Esophagus (tissue), 2 donors: ENCODE data around the gene HS1BP3. TPM values are rescaled to one million over a fixed set of nuclear protein-coding genes. Genes with fewer than 3 reads are reported as not detected.
A peak's percentile ranks its signal among the peaks of the same experiment; 100 is the strongest.

ENCODE experiments used
- H3K27ac ChIP-seq, 2 donors: one replicate each; pipeline ENCODE4 v1.5.1; 2013; ENCODE audit warnings: low read depth in 2 of 2, mild to moderate bottlenecking in 2 of 2, inconsistent platforms in 1 of 2, low read length in 1 of 2, moderate library complexity in 1 of 2
- H3K27me3 ChIP-seq, 2 donors: one replicate each; pipeline ENCODE4 v1.6.1; 2013; ENCODE audit warnings: low read length in 2 of 2, control low read depth in 1 of 2, mild to moderate bottlenecking in 1 of 2; ENCODE audit not compliant: insufficient read depth in 2 of 2, control insufficient read depth in 1 of 2
- H3K36me3 ChIP-seq, 2 donors: one replicate each; pipeline ENCODE4 v1.6.1; 2013; ENCODE audit warnings: low read length in 1 of 2; ENCODE audit not compliant: control insufficient read depth in 2 of 2, insufficient read depth in 2 of 2
- H3K4me1 ChIP-seq, 2 donors: one replicate each; pipeline ENCODE4 v1.6.1; 2013; ENCODE audit warnings: low read length in 1 of 2; ENCODE audit not compliant: control insufficient read depth in 2 of 2, insufficient read depth in 2 of 2
- H3K4me3 ChIP-seq, 2 donors: one replicate each; pipeline ENCODE4 v1.5.1; 2013; ENCODE audit warnings: low read length in 2 of 2, mild to moderate bottlenecking in 2 of 2, low read depth in 1 of 2, moderate library complexity in 1 of 2
- H3K9me3 ChIP-seq, 2 donors: one replicate each; pipeline ENCODE4 v1.6.1; 2013; ENCODE audit warnings: mild to moderate bottlenecking in 2 of 2, low read depth in 1 of 2, low read length in 1 of 2, moderate library complexity in 1 of 2; ENCODE audit not compliant: control insufficient read depth in 2 of 2, insufficient read depth in 1 of 2
- WGBS, 2 donors: extraction: QIAGEN DNeasy Blood & Tissue Kit; methylation state at CpG; one replicate each; pipeline ENCODE4 v1.1.7; 2013; 5-methylcytosine and 5-hydroxymethylcytosine counted together
- polyA plus RNA-seq, 2 donors: library from polyadenylated mRNA; stranded (reverse); fragments of 200-250 nt; gene quantifications; one replicate each; pipeline ENCODE4 v1.2.3, GENCODE V29; 2013
- donor health status: healthy with polysubstance abuse.
- donor health status: Bipolar disorder and iron deficiency.

HS1BP3 gene
- polyA plus RNA-seq, 2 donors, result 12.2 to 13.4 TPM

- H3K9me3 ChIP-seq, result no peaks in the 10 kb centered on the region
- peaks cover 1 to 9% of the 10 kb centered on the region in 2 donors for H3K4me1 ChIP-seq
- no peak overlapping the region for H3K4me3 ChIP-seq
- H3K27ac ChIP-seq, result peak overlapping the region; percentile 29 to 72
- WGBS, 2 donors, result 34 to 49% methylated on average over 7 of the region's 7 CpGs
- H3K36me3 ChIP-seq, result no peaks in the 10 kb centered on the region
- H3K27me3 ChIP-seq, result no peaks in the 10 kb centered on the region
Measured at GRCh38 chr2:20609349-20609994, 41.4 kb downstream of the HS1BP3 start.

- WGBS, 2 donors, result 65 to 84% methylated on average over 7 of the region's 7 CpGs
- no peaks in the 10 kb centered on the region for H3K9me3 ChIP-seq
- peak overlapping the region; percentile 29 to 72 for H3K27ac ChIP-seq
- no peak overlapping the region for H3K4me3 ChIP-seq
- H3K36me3 ChIP-seq, result no peaks in the 10 kb centered on the region
- no peaks in the 10 kb centered on the region for H3K27me3 ChIP-seq
- peaks cover 3 to 9% of the 10 kb centered on the region in 2 donors for H3K4me1 ChIP-seq
Measured at GRCh38 chr2:20608666-20609348, 42.1 kb downstream of the HS1BP3 start.

- Histone ChIP-seq H3K4me3 (no peak overlapping the region), H3K9me3 (no peaks in the 10 kb centered on the region), H3K36me3 (no peaks in the 10 kb centered on the region), H3K27me3 (no peaks in the 10 kb centered on the region), H3K4me1 (peaks cover 3 to 6% of the 10 kb centered on the region in 2 donors), H3K27ac (no peak overlapping the region)
- 88 to 89% methylated on average over 2 of the region's 2 CpGs for WGBS, 2 donors
Measured at GRCh38 chr2:20607446-20607845, 43.5 kb downstream of the HS1BP3 start.

- no peaks in the 10 kb centered on the region for H3K27me3 ChIP-seq
- WGBS, 2 donors, result 68 to 71% methylated on average over 3 of the region's 3 CpGs
- H3K36me3 ChIP-seq, result no peaks in the 10 kb centered on the region
- H3K4me3 ChIP-seq, result no peak overlapping the region
- no peaks in the 10 kb centered on the region for H3K9me3 ChIP-seq
- H3K27ac ChIP-seq, result no peak overlapping the region
- peaks cover 3 to 4% of the 10 kb centered on the region in 2 donors for H3K4me1 ChIP-seq
Measured at GRCh38 chr2:20606198-20606597, 44.7 kb downstream of the HS1BP3 start.

GRCh38 chr2:20604951-20605381 lies 45.9 kb downstream of the HS1BP3 start:
- H3K4me1 ChIP-seq, result peaks cover 4 to 5% of the 10 kb centered on the region in 2 donors
- H3K9me3 ChIP-seq, result no peaks in the 10 kb centered on the region
- H3K4me3 ChIP-seq, result no peak overlapping the region
- H3K27ac ChIP-seq, result peak overlapping the region; percentile 69 to 76
- no peaks in the 10 kb centered on the region for H3K27me3 ChIP-seq
- WGBS, 2 donors, result 32 to 46% methylated on average over 5 of the region's 5 CpGs
- no peaks in the 10 kb centered on the region for H3K36me3 ChIP-seq

- Histone ChIP-seq H3K36me3 (no peaks in the 10 kb centered on the region), H3K27ac (peak overlapping the region; percentile 66 to 69), H3K4me3 (no peak overlapping the region), H3K4me1 (peaks cover 2 to 5% of the 10 kb centered on the region in 2 donors), H3K27me3 (no peaks in the 10 kb centered on the region), H3K9me3 (no peaks in the 10 kb centered on the region)
- 55 to 66% methylated on average over 7 of the region's 7 CpGs for WGBS, 2 donors
Measured at GRCh38 chr2:20604401-20604911, 46.4 kb downstream of the HS1BP3 start.

- Histone ChIP-seq H3K27ac (no peak overlapping the region), H3K9me3 (no peaks in the 10 kb centered on the region), H3K36me3 (no peaks in the 10 kb centered on the region), H3K27me3 (no peaks in the 10 kb centered on the region), H3K4me3 (no peak overlapping the region), H3K4me1 (peaks cover 5 to 7% of the 10 kb centered on the region in 2 donors)
- 85 to 88% methylated on average over 5 of the region's 5 CpGs for WGBS, 2 donors
Measured at GRCh38 chr2:20603791-20604190, 47.1 kb downstream of the HS1BP3 start.

GRCh38 chr2:20602803-20603202 lies 48.1 kb downstream of the HS1BP3 start:
- WGBS, 2 donors, result 95 to 99% methylated on average over 2 of the region's 2 CpGs
- no peak overlapping the region for H3K4me3 ChIP-seq
- no peaks in the 10 kb centered on the region for H3K36me3 ChIP-seq
- H3K27ac ChIP-seq, result no peak overlapping the region
- H3K27me3 ChIP-seq, result no peaks in the 10 kb centered on the region
- H3K4me1 ChIP-seq, result peaks cover 5 to 7% of the 10 kb centered on the region in 2 donors
- no peaks in the 10 kb centered on the region for H3K9me3 ChIP-seq

GRCh38 chr2:20600756-20601325 lies 50.1 kb downstream of the HS1BP3 start:
- 70 to 74% methylated on average over 1 of the region's 1 CpG for WGBS, 2 donors
- no peak overlapping the region for H3K4me3 ChIP-seq
- no peaks in the 10 kb centered on the region for H3K27me3 ChIP-seq
- no peaks in the 10 kb centered on the region for H3K9me3 ChIP-seq
- H3K4me1 ChIP-seq, result peaks cover 6 to 7% of the 10 kb centered on the region in 2 donors
- no peak overlapping the region for H3K27ac ChIP-seq
- H3K36me3 ChIP-seq, result no peaks in the 10 kb centered on the region
